MM.1S (cell line): ENCODE data around the gene TSPAN9.

Experiments used
- DNase-seq: peaks from one replicate; pipeline ENCODE4 v3.0.0-alpha.2; 2015
- H2AFZ ChIP-seq: fragments of 300-600 bp; sonication (generic); 2 replicates; pipeline ENCODE4 v1.6.0; 2016; ENCODE audit warnings: antibody characterized with exemption, low read length
- H3F3A ChIP-seq: fragments of 300-600 bp; sonication (generic); 2 replicates; pipeline ENCODE4 v1.6.1; 2016; ENCODE audit warnings: mild to moderate bottlenecking, antibody characterized with exemption, low read length, moderate library complexity, mixed read lengths; ENCODE audit not compliant: insufficient read depth
- H3K27ac ChIP-seq: fragments of 300-600 bp; sonication (generic); 2 replicates; pipeline ENCODE4 v1.5.1; 2016; ENCODE audit warnings: mild to moderate bottlenecking, low read length
- H3K27me3 ChIP-seq: fragments of 300-600 bp; sonication (generic); replicated peaks from 2 replicates; pipeline ENCODE4 v1.6.0; 2016; ENCODE audit warnings: low read length; ENCODE audit not compliant: insufficient read depth
- H3K36me3 ChIP-seq: fragments of 300-600 bp; sonication (generic); replicated peaks from 2 replicates; pipeline ENCODE4 v1.6.1; 2016; ENCODE audit warnings: mild to moderate bottlenecking, low read length, mixed read lengths; ENCODE audit not compliant: insufficient read depth
- H3K4me1 ChIP-seq: fragments of 300-600 bp; sonication (generic); 2 replicates; pipeline ENCODE4 v1.6.1; 2016; ENCODE audit warnings: low read length, mixed read lengths
- H3K4me2 ChIP-seq: fragments of 300-600 bp; sonication (generic); 2 replicates; pipeline ENCODE4 v1.6.0; 2016; ENCODE audit warnings: low read depth, low read length
- H3K4me3 ChIP-seq: fragments of 300-600 bp; sonication (generic); 2 replicates; pipeline ENCODE4 v1.5.1; 2016; ENCODE audit warnings: low read length, mixed read lengths
- H3K79me2 ChIP-seq: fragments of 300-600 bp; sonication (generic); 2 replicates; pipeline ENCODE4 v1.6.1; 2016; ENCODE audit warnings: mixed run types, low read length, mixed read lengths
- H3K9ac ChIP-seq: fragments of 300-600 bp; sonication (generic); 2 replicates; pipeline ENCODE4 v1.6.1; 2016; ENCODE audit warnings: low read length, mixed read lengths
- H3K9me2 ChIP-seq: fragments of 300-600 bp; sonication (generic); replicated peaks from 2 replicates; pipeline ENCODE4 v1.6.1; 2016; ENCODE audit warnings: mild to moderate bottlenecking, low read length, mixed read lengths; ENCODE audit not compliant: insufficient read depth
- H3K9me3 ChIP-seq: fragments of 300-600 bp; sonication (generic); replicated peaks from 2 replicates; pipeline ENCODE4 v1.6.1; 2016; ENCODE audit warnings: mild to moderate bottlenecking, low read length, mixed read lengths; ENCODE audit not compliant: insufficient read depth
- H4K20me1 ChIP-seq: fragments of 300-600 bp; sonication (generic); 2 replicates; pipeline ENCODE4 v1.6.1; 2016; ENCODE audit warnings: mild to moderate bottlenecking, low read length, moderate library complexity, mixed read lengths; ENCODE audit not compliant: insufficient read depth
- EZH2 ChIP-seq: fragments of 300-600 bp; sonication (generic); optimal IDR thresholded peaks from 2 replicates; pipeline ENCODE3; 2017; ENCODE audit warnings: low read depth, mild to moderate bottlenecking, antibody characterized with exemption, low read length, mixed read lengths
- EZH2phosphoT487 ChIP-seq: fragments of 300-600 bp; sonication (generic); IDR thresholded peaks from 2 replicates; pipeline ENCODE4 v1.6.1; 2018; ENCODE audit warnings: antibody characterized with exemption, low read length
- TF ChIP-seq, protein P1 (sequence below): fragments of 300-600 bp; sonication (generic); IDR thresholded peaks from 2 replicates; pipeline ENCODE4 v1.5.1; 2016; ENCODE audit warnings: antibody characterized with exemption, low read length, mixed read lengths

Gene TSPAN9

DNA sequence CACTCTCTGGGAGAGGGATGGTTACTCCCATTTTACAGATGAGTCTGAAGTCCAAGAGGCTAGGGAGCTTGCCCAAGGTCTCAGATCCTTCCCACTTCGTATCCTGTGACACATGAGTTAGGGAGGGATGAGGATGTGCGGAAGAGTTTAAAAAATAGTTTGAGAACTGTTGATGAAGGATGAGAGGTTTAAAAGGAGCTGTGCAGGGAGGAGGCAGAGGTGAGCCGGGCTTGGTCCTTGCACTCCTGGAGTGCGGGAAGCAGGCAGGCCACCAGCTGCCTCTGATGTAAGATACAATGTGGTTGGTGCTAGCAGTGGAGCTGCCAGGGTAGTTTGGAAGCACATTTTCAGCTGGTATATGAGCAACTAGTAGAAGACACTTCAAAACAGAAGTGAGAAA is 46.5 kb downstream of the TSPAN9 start:
- DNase-seq, result no peak
- no peak for TF ChIP-seq EZH2phosphoT487
- no peak for TF ChIP-seq EZH2
- Histone ChIP-seq H3K9ac (no peak overlapping the region), H3K36me3 (no peaks in the 10 kb centered on the region), H3K9me3 (no peaks in the 10 kb centered on the region), H3K27me3 (peaks cover 95% of the 10 kb centered on the region), H2AFZ (no peak overlapping the region), H4K20me1 (no peaks in the 10 kb centered on the region), H3F3A (no peaks in the 10 kb centered on the region), H3K9me2 (no peaks in the 10 kb centered on the region), H3K4me3 (no peak overlapping the region), H3K27ac (no peak overlapping the region), H3K4me2 (no peak overlapping the region), H3K79me2 (no peaks in the 10 kb centered on the region), H3K4me1 (no peaks in the 10 kb centered on the region)

DNA sequence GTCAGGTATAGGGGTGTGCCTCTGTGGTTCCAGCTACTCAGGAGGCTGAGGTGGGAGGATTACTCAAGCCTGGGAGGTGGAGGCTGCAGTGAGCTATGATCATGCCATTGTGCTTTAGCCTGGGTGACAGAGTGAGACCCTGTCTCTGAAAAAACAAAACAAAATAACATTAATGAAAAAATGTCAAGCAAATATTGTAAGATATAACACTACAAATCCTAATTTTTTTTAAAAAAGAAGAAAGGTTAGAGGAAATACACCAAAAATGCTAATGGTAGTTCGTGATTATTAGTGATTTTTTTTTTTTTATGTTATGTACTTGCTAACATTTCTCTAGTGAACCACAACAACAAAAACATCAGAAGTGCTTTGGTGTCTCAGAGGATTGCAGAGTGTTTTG is 47.7 kb downstream of the TSPAN9 start:
- Histone ChIP-seq H3K27me3 (peaks cover 95% of the 10 kb centered on the region), H3K4me3 (no peak overlapping the region), H3F3A (no peaks in the 10 kb centered on the region), H3K4me1 (peaks cover 10% of the 10 kb centered on the region), H3K4me2 (no peak overlapping the region), H3K27ac (no peak overlapping the region), H3K9me2 (no peaks in the 10 kb centered on the region), H2AFZ (no peak overlapping the region), H4K20me1 (no peaks in the 10 kb centered on the region), H3K79me2 (no peaks in the 10 kb centered on the region), H3K36me3 (no peaks in the 10 kb centered on the region), H3K9me3 (no peaks in the 10 kb centered on the region), H3K9ac (no peak overlapping the region)
- no peak for DNase-seq
- no peak for TF ChIP-seq EZH2
- TF ChIP-seq EZH2phosphoT487, result no peak
- TF ChIP-seq, protein P1, sequence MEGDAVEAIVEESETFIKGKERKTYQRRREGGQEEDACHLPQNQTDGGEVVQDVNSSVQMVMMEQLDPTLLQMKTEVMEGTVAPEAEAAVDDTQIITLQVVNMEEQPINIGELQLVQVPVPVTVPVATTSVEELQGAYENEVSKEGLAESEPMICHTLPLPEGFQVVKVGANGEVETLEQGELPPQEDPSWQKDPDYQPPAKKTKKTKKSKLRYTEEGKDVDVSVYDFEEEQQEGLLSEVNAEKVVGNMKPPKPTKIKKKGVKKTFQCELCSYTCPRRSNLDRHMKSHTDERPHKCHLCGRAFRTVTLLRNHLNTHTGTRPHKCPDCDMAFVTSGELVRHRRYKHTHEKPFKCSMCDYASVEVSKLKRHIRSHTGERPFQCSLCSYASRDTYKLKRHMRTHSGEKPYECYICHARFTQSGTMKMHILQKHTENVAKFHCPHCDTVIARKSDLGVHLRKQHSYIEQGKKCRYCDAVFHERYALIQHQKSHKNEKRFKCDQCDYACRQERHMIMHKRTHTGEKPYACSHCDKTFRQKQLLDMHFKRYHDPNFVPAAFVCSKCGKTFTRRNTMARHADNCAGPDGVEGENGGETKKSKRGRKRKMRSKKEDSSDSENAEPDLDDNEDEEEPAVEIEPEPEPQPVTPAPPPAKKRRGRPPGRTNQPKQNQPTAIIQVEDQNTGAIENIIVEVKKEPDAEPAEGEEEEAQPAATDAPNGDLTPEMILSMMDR, result no peak

DNA sequence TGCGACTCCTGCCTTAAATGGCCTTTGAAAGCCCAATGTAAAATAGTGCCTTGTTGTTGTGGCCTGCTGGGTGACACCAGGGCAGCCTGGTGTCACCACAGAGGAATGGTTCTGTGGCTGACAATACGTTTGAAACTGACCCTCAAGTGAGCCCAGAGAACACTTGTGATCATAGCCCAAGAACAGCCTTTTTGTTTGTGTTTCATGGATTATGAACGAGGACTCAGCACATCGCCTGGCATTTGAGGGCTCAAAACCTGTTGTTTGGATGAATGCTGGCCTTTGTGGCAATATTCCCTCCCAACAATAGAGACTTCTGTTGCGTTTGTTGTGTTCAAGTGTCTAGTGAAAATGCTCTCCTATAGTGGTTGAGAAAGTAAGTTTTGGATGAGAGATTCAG is 48.5 kb downstream of the TSPAN9 start:
- Histone ChIP-seq H3F3A (no peaks in the 10 kb centered on the region), H4K20me1 (no peaks in the 10 kb centered on the region), H3K27me3 (peaks cover 95% of the 10 kb centered on the region), H2AFZ (no peak overlapping the region), H3K4me2 (no peak overlapping the region), H3K27ac (no peak overlapping the region), H3K4me1 (peaks cover 16% of the 10 kb centered on the region), H3K4me3 (no peak overlapping the region), H3K36me3 (no peaks in the 10 kb centered on the region), H3K9me2 (no peaks in the 10 kb centered on the region), H3K9ac (no peak overlapping the region), H3K79me2 (no peaks in the 10 kb centered on the region), H3K9me3 (no peaks in the 10 kb centered on the region)
- TF ChIP-seq EZH2, result no peak
- TF ChIP-seq EZH2phosphoT487, result no peak
- TF ChIP-seq, protein P1, result no peak
- DNase-seq, result no peak

DNA sequence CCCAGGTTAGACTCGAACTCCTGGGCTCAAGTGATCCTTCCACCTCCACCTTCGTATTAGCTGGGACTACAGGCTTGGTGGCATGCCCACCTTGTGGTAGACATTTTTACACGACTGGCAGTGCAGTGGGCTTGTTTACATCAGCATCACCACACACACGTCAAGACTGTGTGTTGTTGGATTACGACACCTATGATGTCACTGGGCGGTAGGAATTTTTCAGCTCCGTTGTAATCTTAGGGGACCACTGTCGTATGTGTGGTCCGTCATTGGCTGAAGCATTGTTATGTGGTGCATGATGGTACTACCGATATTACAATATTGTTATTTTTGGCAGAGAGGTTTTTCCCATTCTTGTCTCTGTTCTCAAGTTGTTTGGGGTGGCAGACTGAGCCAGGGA is 50.7 kb downstream of the TSPAN9 start:
- H3K9me3 ChIP-seq, result no peaks in the 10 kb centered on the region
- no peak overlapping the region for H2AFZ ChIP-seq
- no peak overlapping the region for H3K27ac ChIP-seq
- DNase-seq, result no peak
- H3K79me2 ChIP-seq, result no peaks in the 10 kb centered on the region
- peaks cover 99% of the 10 kb centered on the region for H3K27me3 ChIP-seq
- TF ChIP-seq EZH2 (no peak), EZH2phosphoT487 (no peak)
- TF ChIP-seq, protein P1, result no peak
- peaks cover 16% of the 10 kb centered on the region for H3K4me1 ChIP-seq
- H3K9me2 ChIP-seq, result no peaks in the 10 kb centered on the region
- H3F3A ChIP-seq, result no peaks in the 10 kb centered on the region
- no peaks in the 10 kb centered on the region for H4K20me1 ChIP-seq
- no peaks in the 10 kb centered on the region for H3K36me3 ChIP-seq
- no peak overlapping the region for H3K9ac ChIP-seq
- H3K4me3 ChIP-seq, result no peak overlapping the region
- H3K4me2 ChIP-seq, result no peak overlapping the region
